ENCODE results near the gene PIEZO1. TPM values are rescaled to one million over a fixed set of nuclear protein-coding genes. Genes with fewer than 3 reads are reported as not detected.

Gene PIEZO1
- polyA plus RNA-seq, 1 of the 3 experiments (the other 2 are of a cell fraction) = 184 TPM

DNA sequence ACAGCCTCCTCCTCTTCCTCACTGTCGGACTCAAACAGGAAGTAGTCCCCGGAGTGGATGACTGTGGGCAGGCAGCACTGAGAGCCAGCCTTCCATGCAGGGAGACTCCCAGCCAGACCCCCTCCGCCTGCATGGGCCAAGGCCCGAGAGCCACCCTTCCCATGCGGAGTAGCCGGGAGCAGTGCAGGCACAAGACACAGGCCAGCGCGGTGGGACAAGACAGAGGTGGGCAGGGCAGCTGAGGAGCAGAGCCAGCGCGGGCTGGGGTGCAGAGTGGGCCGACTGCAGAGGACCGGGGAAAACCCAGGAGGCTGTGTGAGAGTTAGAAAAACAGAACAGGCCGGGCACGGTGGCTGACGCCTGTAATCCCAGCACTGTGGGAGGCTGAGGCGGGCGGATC is 61.1 kb downstream of the PIEZO1 start:
- Histone ChIP-seq H3F3A (replicated peaks; ENCODE audit: insufficient read depth) (no peaks in the 10 kb centered on the region), H3K79me2 (ENCODE audit: insufficient read depth) (no peaks in the 10 kb centered on the region), H3K4me1 (ENCODE audit: control insufficient read depth in 1 of 2, insufficient read depth in 2 of 2, low read depth in 1 of 2, low read length in 1 of 2) (peaks cover 0 to 34% of the 10 kb centered on the region in 2 experiments; a peak in 1 of 4 replicates), H2AFZ (ENCODE audit: low read depth) (no peak overlapping the region), H4K20me1 (ENCODE audit: insufficient read depth) (no peaks in the 10 kb centered on the region), H3K9me3 (no peaks in the 10 kb centered on the region), H3K9me2 (no peaks in the 10 kb centered on the region), H3K4me2 (no peak overlapping the region), H3K9ac (no peak overlapping the region), H3K27ac (ENCODE audit: low read depth in 2 of 2, low read length in 1 of 2) (no peak overlapping the region), H3K27me3 (ENCODE audit: insufficient read depth) (no peaks in the 10 kb centered on the region), H3K4me3 (ENCODE audit: low read depth in 2 of 2, low read length in 1 of 2) (no peak overlapping the region), H3K36me3 (replicated peaks in 1 of 2; ENCODE audit: control insufficient read depth in 1 of 2, insufficient read depth in 2 of 2, low read length in 1 of 2) (peaks cover 5 to 65% of the 10 kb centered on the region in 2 experiments)
- CTCF ChIA-PET = interaction anchor here (1.1 to 5.0 kb wide), 3 partner anchors 12 to 39 kb away, joined by 3 to 28 read pairs (median 3); no protein-coding TSS in a partner anchor
- TF ChIP-seq TCF12 (IDR thresholded peaks at IDR 0.05) = no peak
- WGBS (ENCODE audit: low lambda C conversion rate) = 94% methylated on average over 15 of the region's 17 CpGs
- POLR2A ChIA-PET = no interaction called here
- no peak for DNase-seq

DNA sequence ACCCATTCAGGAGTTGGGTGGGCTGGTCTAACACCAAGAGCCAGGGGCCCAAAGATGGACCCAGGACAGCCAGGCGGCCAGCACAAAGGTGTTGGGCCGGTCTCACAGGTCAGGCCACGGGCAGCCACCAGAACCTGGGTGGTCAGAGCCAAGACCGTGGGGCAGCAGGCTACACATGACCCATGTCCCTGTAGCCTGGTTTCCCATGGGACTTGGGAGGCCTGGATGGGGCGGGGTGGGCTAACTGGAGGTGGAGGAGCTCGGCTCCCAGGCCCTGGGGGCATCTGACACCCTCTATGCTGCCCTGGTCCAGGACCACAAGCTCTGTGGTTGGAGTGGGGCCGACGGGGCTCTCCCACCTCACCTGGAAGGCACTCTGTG is 61.5 kb downstream of the PIEZO1 start:
- H3K4me3 ChIP-seq (ENCODE audit: low read depth in 2 of 2, low read length in 1 of 2) = no peak overlapping the region
- no peak for DNase-seq
- H3K4me2 ChIP-seq = no peak overlapping the region
- H3K27ac ChIP-seq (ENCODE audit: low read depth in 2 of 2, low read length in 1 of 2) = no peak overlapping the region
- H3K27me3 ChIP-seq (ENCODE audit: insufficient read depth) = no peaks in the 10 kb centered on the region
- CTCF ChIA-PET = interaction anchor here (0.6 to 5.0 kb wide), 5 partner anchors 13 to 38 kb away, joined by 3 to 28 read pairs (median 3); no protein-coding TSS in a partner anchor
- no peak for TF ChIP-seq POLR2AphosphoS5 (IDR thresholded peaks at IDR 0.05; ENCODE audit: low read depth, low read length)
- TF ChIP-seq FOSL2 (IDR thresholded peaks at IDR 0.05; ENCODE audit: borderline replicate concordance, low read depth) = no peak
- TF ChIP-seq, protein P1, sequence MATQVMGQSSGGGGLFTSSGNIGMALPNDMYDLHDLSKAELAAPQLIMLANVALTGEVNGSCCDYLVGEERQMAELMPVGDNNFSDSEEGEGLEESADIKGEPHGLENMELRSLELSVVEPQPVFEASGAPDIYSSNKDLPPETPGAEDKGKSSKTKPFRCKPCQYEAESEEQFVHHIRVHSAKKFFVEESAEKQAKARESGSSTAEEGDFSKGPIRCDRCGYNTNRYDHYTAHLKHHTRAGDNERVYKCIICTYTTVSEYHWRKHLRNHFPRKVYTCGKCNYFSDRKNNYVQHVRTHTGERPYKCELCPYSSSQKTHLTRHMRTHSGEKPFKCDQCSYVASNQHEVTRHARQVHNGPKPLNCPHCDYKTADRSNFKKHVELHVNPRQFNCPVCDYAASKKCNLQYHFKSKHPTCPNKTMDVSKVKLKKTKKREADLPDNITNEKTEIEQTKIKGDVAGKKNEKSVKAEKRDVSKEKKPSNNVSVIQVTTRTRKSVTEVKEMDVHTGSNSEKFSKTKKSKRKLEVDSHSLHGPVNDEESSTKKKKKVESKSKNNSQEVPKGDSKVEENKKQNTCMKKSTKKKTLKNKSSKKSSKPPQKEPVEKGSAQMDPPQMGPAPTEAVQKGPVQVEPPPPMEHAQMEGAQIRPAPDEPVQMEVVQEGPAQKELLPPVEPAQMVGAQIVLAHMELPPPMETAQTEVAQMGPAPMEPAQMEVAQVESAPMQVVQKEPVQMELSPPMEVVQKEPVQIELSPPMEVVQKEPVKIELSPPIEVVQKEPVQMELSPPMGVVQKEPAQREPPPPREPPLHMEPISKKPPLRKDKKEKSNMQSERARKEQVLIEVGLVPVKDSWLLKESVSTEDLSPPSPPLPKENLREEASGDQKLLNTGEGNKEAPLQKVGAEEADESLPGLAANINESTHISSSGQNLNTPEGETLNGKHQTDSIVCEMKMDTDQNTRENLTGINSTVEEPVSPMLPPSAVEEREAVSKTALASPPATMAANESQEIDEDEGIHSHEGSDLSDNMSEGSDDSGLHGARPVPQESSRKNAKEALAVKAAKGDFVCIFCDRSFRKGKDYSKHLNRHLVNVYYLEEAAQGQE (IDR thresholded peaks at IDR 0.05; ENCODE audit: low read depth, low read length) = no peak
- TF ChIP-seq FOXJ3 (CRISPR knock-in tag; IDR thresholded peaks at IDR 0.05) = no peak
- no peak overlapping the region for H3K9ac ChIP-seq
- H3K9me3 ChIP-seq = no peaks in the 10 kb centered on the region
- WGBS (ENCODE audit: low lambda C conversion rate) = 68% methylated on average over 7 of the region's 8 CpGs
- no peaks in the 10 kb centered on the region for H3K9me2 ChIP-seq
- H3K36me3 ChIP-seq (replicated peaks in 1 of 2; ENCODE audit: control insufficient read depth in 1 of 2, insufficient read depth in 2 of 2, low read length in 1 of 2) = peaks cover 8 to 65% of the 10 kb centered on the region in 2 experiments
- H3K79me2 ChIP-seq (ENCODE audit: insufficient read depth) = no peaks in the 10 kb centered on the region
- peaks cover 0 to 34% of the 10 kb centered on the region in 2 experiments; a peak in 1 of 4 replicates for H3K4me1 ChIP-seq (ENCODE audit: control insufficient read depth in 1 of 2, insufficient read depth in 2 of 2, low read depth in 1 of 2, low read length in 1 of 2)
- POLR2A ChIA-PET = no interaction called here
- no peaks in the 10 kb centered on the region for H4K20me1 ChIP-seq (ENCODE audit: insufficient read depth)
- H2AFZ ChIP-seq (ENCODE audit: low read depth) = no peak overlapping the region
- no peaks in the 10 kb centered on the region for H3F3A ChIP-seq (replicated peaks; ENCODE audit: insufficient read depth)

DNA sequence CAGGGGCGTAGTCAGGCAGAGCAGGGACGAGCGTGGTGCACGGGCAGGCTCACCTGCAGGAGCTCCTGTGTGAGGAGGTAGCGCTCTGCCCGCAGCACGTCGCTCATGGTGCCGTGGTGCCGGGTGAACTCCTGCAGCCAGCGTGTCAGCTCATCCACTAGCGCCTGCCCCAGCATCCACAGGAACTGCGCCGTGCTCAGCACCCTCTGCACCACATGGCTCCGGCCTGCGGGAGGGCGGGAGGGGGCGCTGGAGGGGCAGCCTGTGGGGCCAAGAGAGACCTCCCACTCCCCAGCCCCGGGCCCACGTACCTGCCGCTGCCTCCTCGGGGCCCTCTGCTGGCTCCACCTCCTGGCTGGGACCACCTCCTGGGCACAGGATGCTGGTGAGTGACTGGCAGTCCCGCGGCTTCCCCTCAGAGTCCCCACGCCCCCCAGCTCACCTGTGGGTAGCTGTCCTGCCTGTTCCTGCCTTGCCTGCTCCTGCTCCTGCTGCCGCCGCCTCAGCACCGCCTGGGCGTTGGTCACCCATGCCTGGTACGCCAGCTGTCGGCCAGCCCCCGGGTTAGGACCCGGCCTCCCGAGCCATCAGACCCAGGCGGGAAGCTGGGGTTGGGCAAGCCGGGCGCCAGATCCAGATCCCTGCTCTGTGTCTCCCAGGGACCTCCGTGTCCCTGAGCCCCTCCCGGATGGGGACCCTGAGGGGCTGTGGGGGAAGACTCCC is 62.1 kb downstream of the PIEZO1 start:
- no peaks in the 10 kb centered on the region for H3F3A ChIP-seq (replicated peaks; ENCODE audit: insufficient read depth)
- no peaks in the 10 kb centered on the region for H3K27me3 ChIP-seq (ENCODE audit: insufficient read depth)
- H3K79me2 ChIP-seq (ENCODE audit: insufficient read depth) = no peaks in the 10 kb centered on the region
- no peak overlapping the region for H3K9ac ChIP-seq
- CTCF ChIA-PET = interaction anchor here (0.5 to 5.0 kb wide), 6 partner anchors 13 to 481 kb away, joined by 3 to 28 read pairs (median 3); no protein-coding TSS in a partner anchor
- H3K4me2 ChIP-seq = no peak overlapping the region
- no peaks in the 10 kb centered on the region for H3K9me2 ChIP-seq
- no peaks in the 10 kb centered on the region for H4K20me1 ChIP-seq (ENCODE audit: insufficient read depth)
- H3K9me3 ChIP-seq = no peaks in the 10 kb centered on the region
- 95% methylated on average over 21 of the region's 39 CpGs for WGBS (ENCODE audit: low lambda C conversion rate)
- TF ChIP-seq, protein P2, sequence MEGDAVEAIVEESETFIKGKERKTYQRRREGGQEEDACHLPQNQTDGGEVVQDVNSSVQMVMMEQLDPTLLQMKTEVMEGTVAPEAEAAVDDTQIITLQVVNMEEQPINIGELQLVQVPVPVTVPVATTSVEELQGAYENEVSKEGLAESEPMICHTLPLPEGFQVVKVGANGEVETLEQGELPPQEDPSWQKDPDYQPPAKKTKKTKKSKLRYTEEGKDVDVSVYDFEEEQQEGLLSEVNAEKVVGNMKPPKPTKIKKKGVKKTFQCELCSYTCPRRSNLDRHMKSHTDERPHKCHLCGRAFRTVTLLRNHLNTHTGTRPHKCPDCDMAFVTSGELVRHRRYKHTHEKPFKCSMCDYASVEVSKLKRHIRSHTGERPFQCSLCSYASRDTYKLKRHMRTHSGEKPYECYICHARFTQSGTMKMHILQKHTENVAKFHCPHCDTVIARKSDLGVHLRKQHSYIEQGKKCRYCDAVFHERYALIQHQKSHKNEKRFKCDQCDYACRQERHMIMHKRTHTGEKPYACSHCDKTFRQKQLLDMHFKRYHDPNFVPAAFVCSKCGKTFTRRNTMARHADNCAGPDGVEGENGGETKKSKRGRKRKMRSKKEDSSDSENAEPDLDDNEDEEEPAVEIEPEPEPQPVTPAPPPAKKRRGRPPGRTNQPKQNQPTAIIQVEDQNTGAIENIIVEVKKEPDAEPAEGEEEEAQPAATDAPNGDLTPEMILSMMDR (IDR thresholded peaks at IDR 0.05) = no peak
- TF ChIP-seq NRF1 (IDR thresholded peaks at IDR 0.05; ENCODE audit: low read depth, low read length) (no peak), TCF12 (IDR thresholded peaks at IDR 0.05) (no peak), CHD2 (IDR thresholded peaks at IDR 0.05; ENCODE audit: low read length, partially characterized antibody) (no peak), MEF2A (IDR thresholded peaks at IDR 0.05; ENCODE audit: borderline replicate concordance, low read depth) (no peak), NFIC (IDR thresholded peaks at IDR 0.05; ENCODE audit: borderline replicate concordance) (no peak)
- no peak overlapping the region for H3K27ac ChIP-seq (ENCODE audit: low read depth in 2 of 2, low read length in 1 of 2)
- no peak overlapping the region for H2AFZ ChIP-seq (ENCODE audit: low read depth)
- no peak overlapping the region for H3K4me3 ChIP-seq (ENCODE audit: low read depth in 2 of 2, low read length in 1 of 2)
- POLR2A ChIA-PET = no interaction called here
- peaks cover 0 to 30% of the 10 kb centered on the region in 2 experiments; a peak in 1 of 4 replicates for H3K4me1 ChIP-seq (ENCODE audit: control insufficient read depth in 1 of 2, insufficient read depth in 2 of 2, low read depth in 1 of 2, low read length in 1 of 2)
- H3K36me3 ChIP-seq (replicated peaks in 1 of 2; ENCODE audit: control insufficient read depth in 1 of 2, insufficient read depth in 2 of 2, low read length in 1 of 2) = peaks cover 12 to 65% of the 10 kb centered on the region in 2 experiments
- peak; percentile 54 for DNase-seq

Data from SK-N-SH (cell line).